HG02981 (cell line): ENCODE data around the gene CRHR1.

ENCODE experiments used
- ATAC-seq: cut with Tn5 transposase; IDR thresholded peaks from one replicate; pipeline ENCODE4 v1.9.1; 2021; ENCODE audit warnings: mild to moderate bottlenecking, moderate library complexity; ENCODE audit not compliant: unreplicated experiment

CRHR1 gene

DNA sequence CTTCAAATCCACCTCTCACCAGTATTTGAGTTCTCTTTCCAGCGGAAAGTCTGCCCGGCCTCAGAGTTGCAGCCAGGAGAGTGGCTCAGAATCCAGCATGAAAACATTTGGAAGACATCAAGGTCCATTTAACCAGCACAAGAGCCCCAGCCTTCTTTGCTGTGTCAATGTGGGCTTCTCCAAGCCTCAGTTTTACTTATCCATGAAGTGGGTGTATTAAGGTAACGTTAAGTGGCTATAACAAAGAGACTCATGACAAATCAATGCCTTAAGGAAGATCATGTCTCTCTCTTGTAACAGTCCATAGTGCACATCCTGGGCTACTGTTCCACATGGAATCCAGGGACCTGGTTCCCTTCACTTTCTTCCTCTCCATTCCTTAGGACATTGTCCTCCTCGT, 59.6 kb downstream of the CRHR1 start:
- no peak for ATAC-seq

DNA sequence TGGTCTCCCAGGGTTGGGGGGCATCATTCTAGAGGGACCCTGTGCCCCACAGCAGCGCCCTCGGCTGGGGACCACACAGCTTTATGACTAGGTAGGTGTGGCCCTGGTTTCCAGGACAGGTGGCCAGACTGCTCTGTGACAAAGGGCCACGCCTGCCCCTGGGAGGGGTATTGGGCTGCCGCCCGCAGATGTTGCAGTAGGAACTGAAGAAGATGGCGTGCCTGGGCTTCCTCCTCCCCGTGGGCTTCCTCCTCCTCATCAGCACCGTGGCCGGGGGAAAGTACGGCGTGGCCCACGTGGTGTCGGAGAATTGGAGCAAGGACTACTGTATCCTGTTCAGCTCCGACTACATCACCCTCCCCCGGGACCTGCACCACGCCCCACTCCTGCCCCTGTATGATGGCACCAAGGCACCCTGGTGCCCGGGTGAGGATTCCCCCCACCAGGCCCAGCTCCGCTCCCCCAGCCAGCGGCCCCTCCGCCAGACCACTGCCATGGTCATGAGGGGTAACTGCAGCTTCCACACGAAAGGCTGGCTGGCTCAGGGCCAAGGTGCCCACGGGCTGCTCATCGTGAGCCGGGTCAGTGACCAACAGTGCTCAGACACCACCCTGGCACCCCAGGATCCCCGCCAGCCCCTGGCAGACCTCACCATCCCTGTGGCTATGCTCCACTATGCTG, 60.7 kb downstream of the CRHR1 start, which contains the start of gene SPPL2C:
Gene SPPL2C (plus strand): TSS at position 187 of the 681 bp plus-strand sequence. CDS start 26 bp downstream, at position 213.
- ATAC-seq: no peak

DNA sequence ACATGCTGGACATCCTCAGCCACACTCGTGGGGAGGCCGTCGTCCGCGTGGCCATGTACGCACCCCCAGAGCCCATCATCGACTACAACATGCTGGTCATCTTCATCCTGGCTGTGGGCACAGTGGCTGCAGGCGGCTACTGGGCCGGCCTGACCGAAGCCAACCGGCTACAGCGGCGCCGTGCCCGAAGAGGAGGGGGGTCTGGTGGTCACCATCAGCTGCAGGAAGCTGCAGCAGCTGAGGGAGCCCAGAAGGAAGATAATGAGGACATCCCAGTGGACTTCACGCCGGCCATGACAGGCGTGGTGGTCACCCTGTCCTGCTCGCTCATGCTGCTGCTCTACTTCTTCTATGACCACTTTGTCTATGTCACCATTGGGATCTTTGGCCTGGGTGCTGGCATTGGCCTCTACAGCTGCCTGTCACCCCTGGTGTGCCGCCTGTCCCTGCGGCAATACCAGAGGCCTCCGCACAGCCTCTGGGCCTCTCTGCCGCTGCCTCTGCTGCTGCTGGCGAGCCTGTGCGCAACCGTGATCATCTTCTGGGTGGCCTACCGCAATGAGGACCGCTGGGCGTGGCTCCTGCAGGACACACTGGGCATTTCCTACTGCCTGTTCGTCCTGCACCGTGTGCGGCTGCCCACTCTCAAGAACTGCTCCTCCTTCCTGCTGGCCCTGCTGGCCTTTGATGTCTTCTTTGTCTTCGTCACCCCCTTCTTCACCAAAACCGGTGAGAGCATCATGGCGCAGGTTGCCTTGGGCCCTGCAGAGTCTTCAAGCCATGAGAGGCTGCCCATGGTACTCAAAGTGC, 61.5 kb downstream of the CRHR1 start:
- no peak for ATAC-seq

DNA sequence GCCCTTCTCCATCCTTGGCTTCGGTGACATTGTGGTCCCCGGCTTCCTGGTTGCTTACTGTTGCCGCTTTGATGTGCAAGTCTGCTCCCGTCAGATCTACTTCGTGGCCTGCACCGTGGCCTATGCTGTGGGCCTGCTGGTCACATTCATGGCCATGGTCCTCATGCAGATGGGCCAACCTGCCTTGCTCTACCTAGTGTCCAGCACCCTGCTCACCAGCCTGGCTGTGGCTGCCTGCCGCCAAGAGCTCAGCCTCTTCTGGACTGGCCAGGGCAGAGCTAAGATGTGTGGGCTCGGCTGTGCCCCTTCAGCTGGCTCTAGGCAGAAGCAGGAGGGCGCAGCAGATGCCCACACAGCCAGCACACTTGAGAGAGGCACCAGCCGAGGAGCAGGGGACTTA, 62.1 kb downstream of the CRHR1 start:
- no peak for ATAC-seq

DNA sequence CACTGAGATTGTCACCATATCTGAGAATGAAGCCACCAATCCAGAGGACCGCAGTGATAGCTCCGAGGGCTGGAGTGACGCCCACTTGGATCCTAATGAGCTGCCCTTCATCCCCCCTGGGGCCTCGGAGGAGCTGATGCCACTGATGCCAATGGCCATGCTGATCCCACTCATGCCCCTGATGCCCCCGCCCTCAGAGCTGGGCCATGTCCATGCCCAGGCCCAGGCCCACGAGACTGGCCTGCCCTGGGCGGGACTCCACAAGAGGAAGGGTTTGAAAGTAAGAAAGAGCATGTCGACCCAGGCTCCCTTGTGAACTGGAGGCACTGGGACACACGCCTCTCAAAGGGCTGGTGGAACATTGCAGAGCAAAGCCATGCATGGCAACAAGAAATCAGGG, 62.5 kb downstream of the CRHR1 start:
- ATAC-seq: no peak

DNA sequence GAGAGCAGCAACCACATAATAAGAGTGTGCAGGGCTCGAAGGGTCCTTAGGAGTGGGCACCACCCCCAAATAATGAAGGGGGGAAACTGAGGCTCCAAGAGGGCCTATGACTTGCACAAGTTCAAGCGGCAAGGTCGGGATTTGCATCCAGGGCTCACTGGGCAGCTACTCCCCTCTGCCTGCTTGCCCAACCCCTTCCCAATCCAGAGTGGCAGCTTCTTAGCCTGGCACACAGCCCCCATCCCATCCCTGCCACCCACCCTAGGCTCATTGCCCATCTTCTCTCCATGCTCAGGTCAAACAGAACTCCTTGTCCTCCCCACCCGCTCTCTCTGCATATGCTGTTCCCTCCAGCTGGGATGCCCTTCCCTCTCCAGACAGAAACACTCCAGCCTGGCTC, 63.0 kb downstream of the CRHR1 start:
- no peak for ATAC-seq

DNA sequence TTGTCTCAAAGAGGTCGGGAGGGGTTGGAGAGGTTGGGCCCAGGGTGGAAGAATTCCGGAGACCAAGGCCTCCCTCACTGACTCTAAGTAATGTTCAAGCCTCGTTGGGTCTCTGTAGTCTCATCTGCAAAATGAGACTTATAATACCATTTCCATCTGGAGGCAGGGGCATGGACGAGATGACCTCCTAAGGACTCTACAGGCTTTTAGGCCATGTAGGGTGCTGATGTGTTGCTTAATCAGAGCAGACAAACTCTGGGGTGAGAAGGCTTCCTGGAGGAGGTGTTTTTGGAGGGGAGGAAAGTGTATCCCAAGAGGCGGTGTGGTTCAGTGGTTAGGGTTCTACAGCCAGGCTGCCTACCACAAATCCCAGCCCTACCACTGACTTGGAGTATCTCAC, 63.6 kb downstream of the CRHR1 start:
- no peak for ATAC-seq

DNA sequence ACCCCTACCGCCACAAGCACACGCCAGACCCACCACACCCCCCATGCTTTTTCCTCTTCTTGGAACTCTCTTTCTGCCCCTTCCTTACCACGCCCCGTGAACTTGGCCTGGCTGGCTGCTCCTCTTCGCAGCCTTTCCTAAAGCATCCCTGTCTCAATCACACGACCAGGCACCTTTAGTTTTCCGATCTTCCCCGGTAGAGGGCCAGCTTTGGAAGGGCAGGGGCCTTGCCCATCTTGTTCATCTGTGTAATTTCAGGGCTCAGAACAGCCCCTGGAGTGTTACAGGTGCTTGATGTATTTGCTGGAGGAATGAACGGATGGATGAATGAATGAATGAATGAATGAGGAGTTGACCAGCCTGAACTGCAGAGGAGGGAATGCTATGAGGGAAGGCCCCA, 64.3 kb downstream of the CRHR1 start:
- ATAC-seq: no peak

DNA sequence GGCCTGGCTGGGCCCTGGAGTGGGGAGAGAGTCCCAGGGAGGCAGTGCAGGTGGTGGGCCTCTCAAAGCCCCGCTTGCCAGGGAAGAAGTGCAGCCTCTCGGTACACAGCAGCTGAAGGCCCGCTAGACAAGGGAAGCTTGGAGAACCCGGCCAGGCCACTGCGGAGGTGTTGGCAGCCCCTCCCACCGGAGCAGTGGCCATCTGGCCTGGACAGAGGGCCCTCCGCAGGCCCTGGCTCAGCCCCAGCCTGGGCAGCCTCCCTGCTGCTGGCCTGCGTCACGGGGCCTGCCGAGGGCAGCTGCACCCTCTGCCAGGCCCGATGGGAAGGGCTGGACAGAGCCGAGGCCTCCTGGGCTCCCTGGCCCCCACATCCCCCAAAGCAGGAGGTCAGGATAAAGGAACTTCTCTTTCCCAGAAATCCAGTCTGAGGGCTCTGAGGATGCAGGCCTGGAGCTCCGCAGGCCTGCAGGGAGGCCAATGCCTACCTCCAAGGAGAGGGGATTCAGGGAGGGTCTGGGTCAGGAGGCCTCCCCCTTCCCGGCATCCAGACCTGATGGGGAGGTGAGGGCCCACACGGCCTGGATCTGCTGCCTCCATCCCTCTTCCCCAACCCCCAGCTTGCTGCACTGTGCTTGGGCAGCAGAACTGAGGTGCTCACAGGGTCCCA, 64.9 kb downstream of the CRHR1 start:
- ATAC-seq: no peak

DNA sequence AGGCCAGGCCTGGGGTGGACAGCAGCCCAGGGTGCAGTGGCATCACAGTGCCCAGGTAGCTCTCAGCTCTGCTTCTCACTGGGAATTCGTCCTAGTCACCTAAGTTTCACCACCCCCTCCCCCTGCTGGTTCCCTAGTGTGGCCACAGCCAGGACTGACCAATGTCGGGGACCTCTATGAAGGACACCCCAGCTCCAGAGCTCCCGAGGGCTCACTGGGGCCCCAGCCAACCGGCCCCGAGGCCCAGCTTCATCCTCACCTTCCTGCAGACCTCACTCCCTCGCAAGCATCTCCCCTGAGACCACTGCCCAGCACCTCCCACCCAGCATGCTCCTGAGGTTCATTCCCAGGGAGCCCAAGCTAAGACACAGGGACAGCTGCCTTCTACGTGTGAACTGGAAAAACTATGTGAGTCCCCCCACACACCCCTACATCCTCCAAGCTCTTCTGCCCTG, 65.4 kb downstream of the CRHR1 start:
- no peak for ATAC-seq

DNA sequence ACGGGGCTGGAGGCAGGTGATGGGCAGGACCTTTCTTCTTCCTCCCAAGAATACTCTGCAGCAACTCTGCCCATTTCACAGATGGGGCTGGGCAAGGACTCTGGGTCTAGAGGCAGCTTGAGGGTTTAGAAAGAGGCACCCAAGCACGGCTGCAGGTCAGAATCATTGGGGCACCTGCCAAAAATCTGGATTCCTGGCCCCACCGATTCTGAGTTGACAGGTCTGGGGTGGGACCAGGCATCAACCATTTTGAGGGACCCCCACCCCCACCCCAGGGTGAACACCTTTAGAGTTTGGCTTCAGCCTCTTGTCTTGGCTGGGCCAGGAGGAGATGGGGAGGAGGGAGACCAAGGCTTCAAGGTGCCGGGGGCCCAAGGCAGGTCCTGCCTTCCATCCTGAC, 65.9 kb downstream of the CRHR1 start:
- no peak for ATAC-seq

DNA sequence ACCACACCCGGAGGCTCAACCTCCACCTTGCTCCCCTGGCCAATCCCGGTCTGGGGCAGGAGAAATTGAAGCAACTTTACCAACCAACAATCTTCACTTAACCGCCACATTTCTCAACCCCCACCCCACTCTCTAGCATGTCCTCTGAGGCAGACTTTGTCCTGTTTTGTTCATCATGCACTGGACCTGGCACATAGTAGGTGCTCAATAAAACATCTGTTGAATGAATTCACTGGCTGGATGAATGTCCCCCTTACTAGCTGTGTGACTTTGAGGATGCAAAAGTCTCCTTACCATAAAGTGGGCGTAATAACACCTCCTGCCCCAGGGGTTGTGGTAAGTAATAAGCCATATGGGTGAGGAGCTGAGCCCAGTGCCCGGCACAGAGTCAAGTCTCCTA, 66.3 kb downstream of the CRHR1 start:
- ATAC-seq: no peak

DNA sequence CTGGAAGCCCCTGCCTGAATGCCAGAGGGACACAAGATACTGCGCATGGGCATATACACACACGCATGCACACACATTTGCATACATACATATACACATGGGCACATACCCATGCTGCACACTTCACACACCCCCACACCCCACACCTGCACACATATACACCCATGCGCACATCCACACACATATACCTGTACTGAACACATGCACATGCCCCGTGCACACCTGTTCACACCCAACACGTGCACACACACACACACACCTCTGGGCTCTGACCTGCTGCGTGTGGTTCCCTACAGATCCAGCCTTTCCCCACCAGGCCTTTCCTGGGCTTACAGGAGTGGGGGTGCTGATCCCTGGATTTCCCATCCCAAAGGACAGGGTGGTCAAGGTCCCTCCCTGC, 66.9 kb downstream of the CRHR1 start:
- ATAC-seq: no peak

DNA sequence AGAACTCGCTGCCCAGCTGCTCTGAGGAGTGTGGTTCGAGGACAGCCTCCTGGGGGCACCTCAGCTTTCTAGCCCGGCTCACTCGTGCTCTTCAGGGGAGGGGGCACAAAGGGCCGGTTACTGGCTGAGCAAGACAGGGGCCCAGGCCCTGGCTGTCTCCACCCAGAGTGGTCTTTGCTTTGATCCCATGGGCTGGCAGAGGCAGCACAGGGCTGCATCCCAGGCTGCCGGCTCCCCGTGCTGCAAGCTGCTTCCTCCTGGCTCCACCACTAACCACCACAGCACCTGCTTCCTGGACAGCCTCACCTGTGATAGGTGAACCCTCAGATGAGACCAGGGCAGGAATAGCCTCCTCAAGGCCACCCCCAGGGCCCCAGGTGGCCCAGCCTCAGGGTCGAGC, 67.3 kb downstream of the CRHR1 start:
- no peak for ATAC-seq

DNA sequence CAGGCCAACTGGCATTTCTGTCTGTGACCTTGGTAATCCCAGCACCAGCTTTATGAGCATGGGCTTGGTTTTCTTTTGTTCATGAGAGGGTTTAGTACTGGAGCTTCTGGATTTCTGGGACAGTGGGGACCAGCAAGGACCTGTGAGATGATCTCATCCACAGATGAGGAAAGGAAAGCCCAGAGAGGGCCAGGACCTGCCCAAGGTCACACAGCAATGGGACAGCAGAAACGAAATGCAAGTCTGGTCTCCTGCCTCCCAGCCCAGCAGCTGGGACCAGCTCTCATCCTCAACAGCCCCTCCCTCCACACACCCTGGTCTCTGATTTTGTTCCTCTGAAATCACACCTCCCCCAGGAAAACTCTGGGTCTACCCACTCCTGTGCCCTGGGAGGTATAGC, 67.8 kb downstream of the CRHR1 start:
- no peak for ATAC-seq

DNA sequence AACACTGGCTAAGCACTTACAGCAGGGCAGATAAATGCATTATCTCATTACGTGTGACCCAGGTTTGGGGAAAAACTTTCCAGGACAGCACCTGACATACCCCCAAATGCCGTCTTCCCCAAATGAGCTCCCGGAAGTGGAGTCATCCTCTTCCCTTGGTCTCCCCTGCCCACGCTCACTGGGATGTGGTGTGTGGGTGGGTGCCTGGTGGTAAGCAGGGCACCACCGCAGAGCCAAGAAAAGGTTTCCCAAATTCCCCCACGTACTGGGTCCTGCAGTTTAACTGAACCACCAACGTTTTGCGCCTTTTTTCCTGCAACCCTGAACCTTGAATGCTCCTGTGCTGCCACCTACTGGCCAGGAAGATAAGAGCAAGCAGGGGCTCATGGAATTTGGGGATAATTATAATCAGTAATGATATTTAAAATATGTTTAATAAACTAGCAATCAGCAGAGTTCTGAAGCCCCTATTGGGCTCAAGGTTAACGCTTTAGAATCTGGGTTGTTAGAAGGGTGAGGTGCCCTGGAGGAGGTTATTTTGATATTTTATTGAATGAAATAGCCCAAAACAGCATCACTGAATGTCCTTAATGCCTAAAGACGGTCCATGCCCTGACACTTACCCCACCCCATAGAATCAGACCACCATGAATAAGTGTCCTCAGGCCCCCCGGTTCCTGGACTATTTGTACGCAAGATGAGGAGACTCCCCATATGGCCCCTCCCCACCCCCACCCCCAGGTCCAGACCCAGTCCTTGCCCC, 68.6 kb downstream of the CRHR1 start:
- ATAC-seq: no peak

DNA sequence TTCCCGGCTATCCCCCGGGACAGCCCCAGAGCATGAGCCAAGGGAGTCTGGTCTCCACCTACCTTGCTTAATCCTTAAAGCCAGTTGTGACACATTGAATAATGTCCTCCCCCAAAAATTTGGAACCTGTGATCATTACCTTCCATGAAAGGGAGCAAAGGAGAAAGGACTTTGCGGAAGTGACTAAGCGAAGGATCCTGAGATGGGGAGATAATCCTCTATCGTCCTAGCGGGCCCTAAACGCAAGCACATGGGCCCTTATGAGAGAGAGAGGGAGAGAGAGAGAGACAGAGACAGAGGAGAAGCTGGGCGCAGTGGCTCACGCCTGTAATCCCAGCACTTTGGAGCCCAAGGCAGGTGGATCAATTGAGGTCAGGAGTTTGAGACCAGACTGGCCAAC, 70.1 kb downstream of the CRHR1 start:
- ATAC-seq: no peak

DNA sequence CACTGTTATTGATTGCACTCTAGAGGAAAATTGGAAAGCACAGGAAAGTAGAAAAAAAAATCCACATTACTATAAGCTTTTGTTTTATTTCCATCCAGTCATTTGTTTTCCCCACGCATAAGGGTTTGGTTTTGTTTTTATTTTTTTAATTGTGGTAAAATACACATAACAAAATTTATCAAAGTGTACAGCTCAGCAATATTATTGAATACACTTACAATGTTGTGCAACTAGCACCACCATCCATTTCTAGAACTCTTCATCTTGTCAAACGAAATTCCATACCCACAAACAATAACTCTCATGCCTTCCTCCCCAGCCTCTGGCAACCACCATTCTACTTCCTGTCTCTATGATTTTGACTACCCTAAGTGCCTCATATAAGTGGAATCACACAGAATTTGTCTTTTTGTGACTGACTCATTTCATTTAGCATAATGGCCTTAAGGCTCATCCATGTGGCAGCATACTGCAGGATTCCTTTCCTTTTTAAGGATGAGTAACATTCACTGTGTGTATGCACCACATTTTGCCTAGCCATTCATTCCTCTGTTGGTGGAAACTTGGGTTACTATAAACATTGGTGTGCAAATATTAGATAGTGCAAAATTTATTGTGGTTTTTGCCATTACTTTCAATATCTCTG, 71.7 kb downstream of the CRHR1 start:
- no peak for ATAC-seq

DNA sequence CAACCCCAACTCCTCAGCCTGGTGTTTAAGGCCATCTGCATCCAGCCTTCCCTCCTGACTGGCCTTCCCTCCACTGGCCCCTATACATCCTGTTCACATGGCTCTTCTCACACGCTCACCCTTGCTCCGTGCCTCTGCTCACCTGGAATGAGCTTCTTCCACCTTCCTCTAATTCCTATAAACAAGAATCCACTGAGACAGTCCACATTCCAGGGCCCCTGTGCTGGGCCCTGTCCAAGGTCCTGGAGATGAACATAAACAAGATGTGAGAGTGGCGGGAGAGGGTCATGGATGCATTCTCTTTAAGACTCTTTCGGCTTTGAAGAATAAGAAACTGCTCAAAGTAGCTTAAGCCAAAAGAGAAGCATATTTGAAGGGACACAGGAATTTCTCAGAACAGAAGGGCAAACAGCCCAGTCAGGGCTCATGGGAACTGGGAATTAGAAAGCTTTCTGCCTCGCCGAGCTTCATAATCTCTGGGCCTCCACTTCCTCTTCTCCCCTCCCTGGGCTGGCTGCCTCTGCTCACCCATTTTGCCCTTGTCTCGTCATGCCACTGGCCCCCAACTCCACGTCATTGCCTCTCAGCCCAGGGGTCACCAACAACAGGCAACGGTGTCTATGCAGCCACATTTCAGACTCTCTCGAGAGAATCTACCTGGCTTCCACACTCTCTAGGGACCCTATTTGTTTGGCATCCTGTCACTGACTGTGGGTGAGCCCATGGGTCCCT, 74.0 kb downstream of the CRHR1 start:
- no peak for ATAC-seq

DNA sequence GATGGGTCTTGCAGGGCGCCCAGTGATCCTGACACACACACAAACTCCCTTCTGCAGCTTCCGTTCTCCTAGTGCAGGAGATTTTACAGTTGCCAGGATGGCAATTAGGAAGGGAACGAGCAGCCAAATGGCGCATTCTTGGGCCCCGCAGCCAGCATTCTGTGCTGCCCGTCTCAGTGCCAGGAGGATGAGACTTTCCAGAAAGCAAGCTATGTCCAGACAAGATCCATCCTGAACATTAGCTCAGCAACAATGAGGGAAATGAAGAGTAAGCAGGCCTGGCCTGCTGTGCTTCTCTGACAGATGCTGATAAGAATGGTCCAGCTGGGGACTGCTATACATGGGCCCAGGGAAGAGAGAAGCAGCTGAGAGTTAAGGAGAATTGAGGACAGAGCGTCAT, 77.0 kb downstream of the CRHR1 start:
- ATAC-seq: no peak
